GM12891 (cell line): ENCODE measurements around the gene A4GALT.
"Not testable (repeated sequence)": the region's sequence is repeated elsewhere in the genome, so short reads cannot be mapped to it uniquely, and the experiment has no call there.

Experiments
- DNase-seq: peaks from one replicate; pipeline ENCODE4 v3.0.0; 2011; ENCODE audit warnings: low spot score; ENCODE audit not compliant: insufficient read length
- FAIRE-seq: peaks from 2 replicates; lab custom pipeline; 2011; peaks lifted over from hg19 to GRCh38; lab: Jason Lieb, UNC
- PAX5 ChIP-seq: IDR thresholded peaks from 2 replicates; pipeline ENCODE4 v1.6.1; 2011; ENCODE audit warnings: low read length, moderate library complexity, mild to moderate bottlenecking; ENCODE audit not compliant: insufficient read depth, severe bottlenecking
- POLR2A ChIP-seq: IDR thresholded peaks from 2 replicates; pipeline ENCODE4 v1.6.1; 2011; ENCODE audit warnings: low read depth, low read length, control low read depth
- POLR2AphosphoS5 ChIP-seq: IDR thresholded peaks from 2 replicates; pipeline ENCODE4 v1.6.1; 2011; ENCODE audit warnings: low read depth, low read length, control low read depth
- POU2F2 ChIP-seq: IDR thresholded peaks from 2 replicates; pipeline ENCODE4 v1.6.1; 2011; ENCODE audit warnings: low read depth, mild to moderate bottlenecking, control low read depth, low read length, moderate library complexity
- SPI1 ChIP-seq: IDR thresholded peaks from 2 replicates; pipeline ENCODE4 v1.6.1; 2011; ENCODE audit warnings: low read depth, low read length, control low read depth
- TAF1 ChIP-seq: IDR thresholded peaks from 2 replicates; pipeline ENCODE4 v1.6.1; 2011; ENCODE audit warnings: low read depth, low read length, control low read depth

The A4GALT gene

GRCh38 chr22:42686756-42687491 lies 33.7 kb downstream of the A4GALT start:
- FAIRE-seq (no peak), DNase-seq (no peak)
- no peak for TF ChIP-seq POLR2A
- TF ChIP-seq POLR2AphosphoS5 = no peak
- TF ChIP-seq SPI1 = no peak
- TF ChIP-seq PAX5 = no peak
- TF ChIP-seq TAF1 = no peak
- TF ChIP-seq POU2F2 = no peak

GRCh38 chr22:42685941-42686653 lies 34.6 kb downstream of the A4GALT start:
- FAIRE-seq (no peak), DNase-seq (no peak)
- no peak for TF ChIP-seq TAF1
- no peak for TF ChIP-seq PAX5
- no peak for TF ChIP-seq SPI1
- no peak for TF ChIP-seq POLR2AphosphoS5
- no peak for TF ChIP-seq POLR2A
- no peak for TF ChIP-seq POU2F2

GRCh38 chr22:42684462-42685195 lies 36.0 kb downstream of the A4GALT start:
- DNase-seq (no peak), FAIRE-seq (no peak)
- TF ChIP-seq POLR2A (no peak), PAX5 (no peak), POU2F2 (no peak), POLR2AphosphoS5 (no peak), TAF1 (no peak), SPI1 (no peak)

- no peak for DNase-seq
These were observed 36.9 kb downstream of the A4GALT start for GRCh38 chr22:42683578-42684283.

GRCh38 chr22:42682113-42682851 lies 38.4 kb downstream of the A4GALT start:
- DNase-seq (no peak), FAIRE-seq (no peak)
- TF ChIP-seq POLR2AphosphoS5 (no peak), SPI1 (no peak), PAX5 (no peak), POU2F2 (no peak), TAF1 (no peak), POLR2A (no peak)

More at GRCh38 chr22:42683578-42684283, 36.9 kb downstream of the A4GALT start:
- no peak for FAIRE-seq
- TF ChIP-seq TAF1 (no peak), PAX5 (no peak), POU2F2 (no peak), SPI1 (no peak)

GRCh38 chr22:42680648-42681047 lies 40.0 kb downstream of the A4GALT start:
- no peak for TF ChIP-seq POLR2AphosphoS5
- TF ChIP-seq POU2F2 = no peak
- TF ChIP-seq PAX5 = no peak
- no peak for TF ChIP-seq POLR2A
- no peak for TF ChIP-seq SPI1
- no peak for TF ChIP-seq TAF1
- FAIRE-seq = peak; percentile 9

GRCh38 chr22:42679691-42680090 lies 41.0 kb downstream of the A4GALT start:
- FAIRE-seq = no peak

More at GRCh38 chr22:42680648-42681047, 40.0 kb downstream of the A4GALT start:
- DNase-seq = no peak

GRCh38 chr22:42678894-42679293 lies 41.8 kb downstream of the A4GALT start:
- FAIRE-seq (no peak), DNase-seq (no peak)
- TF ChIP-seq POLR2AphosphoS5 (no peak), PAX5 (no peak), TAF1 (no peak), SPI1 (no peak), POLR2A (no peak), POU2F2 (no peak)

More at GRCh38 chr22:42679691-42680090, 41.0 kb downstream of the A4GALT start:
- no peak for TF ChIP-seq TAF1
- no peak for TF ChIP-seq POLR2A
- TF ChIP-seq POU2F2 = no peak
- no peak for TF ChIP-seq SPI1
- TF ChIP-seq POLR2AphosphoS5 = no peak
- no peak for TF ChIP-seq PAX5
- no peak for DNase-seq

GRCh38 chr22:42677936-42678335 lies 42.7 kb downstream of the A4GALT start:
- not testable (repeated sequence) for FAIRE-seq

More at GRCh38 chr22:42677936-42678335, 42.7 kb downstream of the A4GALT start:
- DNase-seq = not testable (repeated sequence)
